ENCODE data around the gene IL1RAPL2. TPM values are rescaled to one million over a fixed set of nuclear protein-coding genes. Genes with fewer than 3 reads are reported as not detected.
"Not testable (repeated sequence)": the region's sequence is repeated elsewhere in the genome, so short reads cannot be mapped to it uniquely, and the experiment has no call there.

The IL1RAPL2 gene
- total RNA-seq, 1 experiment from 2014 or later: not detected

DNA sequence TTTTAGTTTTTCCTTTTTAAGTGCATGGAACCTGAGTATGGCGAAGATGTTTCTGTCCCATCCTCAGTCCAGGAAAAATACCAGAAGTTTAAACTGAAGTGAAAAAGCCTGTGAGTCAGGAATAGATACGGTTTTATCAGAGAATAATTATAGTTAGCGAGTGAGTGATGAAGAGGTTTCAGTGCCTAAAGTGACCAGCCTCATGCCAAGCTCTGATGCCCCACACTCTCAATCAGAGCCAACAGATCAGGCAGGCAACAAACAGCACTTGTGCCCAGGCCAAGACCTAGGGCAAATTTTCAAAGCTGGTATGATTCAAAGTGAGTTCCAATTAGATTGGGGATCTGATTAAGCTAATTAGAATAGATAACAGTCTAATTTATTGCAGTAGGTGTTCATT, 1043.5 kb downstream of the IL1RAPL2 start:
- no peak for DNase-seq (ENCODE audit: low read depth)

DNA sequence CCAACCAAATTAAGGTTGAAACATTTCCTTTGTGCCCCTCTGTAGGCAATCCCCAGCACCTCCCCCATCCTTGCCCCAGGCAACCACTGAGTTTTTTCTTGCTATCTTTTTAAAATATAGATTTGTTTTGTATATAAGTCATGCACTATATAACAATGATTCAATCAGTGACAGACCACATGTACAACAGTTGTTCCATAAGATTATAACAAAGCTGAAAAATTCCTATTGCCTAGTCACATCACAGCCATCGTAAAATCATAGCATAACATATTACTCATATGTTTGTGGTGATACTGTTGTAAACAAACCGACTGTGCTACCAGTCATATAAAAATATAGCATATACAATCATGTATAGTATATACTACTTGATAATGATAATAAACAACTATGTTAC, 1044.4 kb downstream of the IL1RAPL2 start:
- DNase-seq (ENCODE audit: low read depth): no peak

DNA sequence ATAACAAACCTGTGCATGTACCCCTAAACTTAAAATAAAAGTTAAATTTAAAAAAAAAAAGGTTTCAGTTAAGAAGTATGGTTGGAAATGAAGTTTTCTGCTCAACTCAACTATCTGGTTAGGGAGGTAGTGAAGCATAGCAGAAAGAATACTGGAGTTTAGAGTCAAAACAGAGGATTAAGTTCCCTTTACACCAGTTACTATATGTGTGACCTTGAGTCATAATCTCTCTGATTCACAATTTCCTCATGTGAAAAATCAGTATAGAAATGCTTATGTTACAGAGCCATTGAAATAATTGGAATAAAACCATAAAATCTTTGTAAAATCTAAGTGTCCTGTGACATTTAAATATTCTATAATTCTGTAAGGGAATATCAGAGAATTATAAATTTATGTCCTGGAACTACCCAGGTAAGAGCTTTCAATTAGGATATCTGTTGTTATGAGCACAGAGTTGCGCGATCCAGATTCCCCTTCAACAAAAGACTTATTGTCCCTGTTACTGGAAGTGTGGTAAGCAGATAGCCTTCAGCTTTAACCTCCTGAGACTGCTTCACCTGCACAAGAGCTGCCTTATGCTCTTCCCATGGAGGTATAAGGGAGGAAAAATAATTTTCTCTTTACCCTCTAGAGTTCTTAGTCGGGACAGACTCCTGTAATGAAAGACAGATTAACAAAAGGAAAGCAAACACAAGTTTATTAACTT, 1052.5 kb downstream of the IL1RAPL2 start:
- DNase-seq (ENCODE audit: low read depth): no peak

DNA sequence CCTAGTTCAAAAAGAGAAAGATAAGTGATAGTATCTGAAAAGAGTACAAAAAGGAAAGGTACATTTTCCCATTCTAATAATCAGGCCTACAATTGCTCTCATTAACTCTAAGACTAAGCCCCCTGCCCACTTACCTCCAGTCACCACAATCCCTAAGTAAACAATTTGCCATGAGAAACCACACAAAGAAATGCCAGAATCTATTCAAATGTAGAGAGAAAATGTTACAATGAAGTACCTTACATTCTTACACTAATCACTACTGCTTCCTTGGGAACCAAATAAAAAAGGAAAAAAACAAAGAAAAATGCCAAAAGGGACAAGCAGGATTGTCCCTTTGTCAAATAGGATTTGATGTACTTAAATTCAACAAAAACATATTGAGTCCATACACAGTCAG, 1068.2 kb downstream of the IL1RAPL2 start:
- DNase-seq (ENCODE audit: low read depth): no peak

DNA sequence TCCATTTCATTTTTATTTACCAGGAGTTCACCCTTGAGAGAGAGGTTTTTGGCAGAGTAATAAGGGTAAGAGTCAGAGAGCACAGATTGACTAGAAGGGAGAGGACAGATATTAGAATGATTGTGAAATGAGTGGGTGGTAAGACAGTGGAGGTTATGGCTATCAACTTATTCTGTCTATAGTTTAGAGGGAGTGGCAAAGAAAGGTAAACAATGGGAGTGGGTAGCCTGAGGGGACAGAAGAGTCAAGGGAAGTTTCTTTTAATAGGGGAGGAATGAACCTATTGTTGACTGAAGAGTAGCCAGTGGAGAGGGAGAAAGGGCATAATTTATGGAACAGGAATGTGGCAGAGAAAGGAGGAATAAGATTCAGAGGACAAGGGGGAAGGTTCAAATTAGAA, 1069.8 kb downstream of the IL1RAPL2 start:
- DNase-seq (ENCODE audit: low read depth): no peak

DNA sequence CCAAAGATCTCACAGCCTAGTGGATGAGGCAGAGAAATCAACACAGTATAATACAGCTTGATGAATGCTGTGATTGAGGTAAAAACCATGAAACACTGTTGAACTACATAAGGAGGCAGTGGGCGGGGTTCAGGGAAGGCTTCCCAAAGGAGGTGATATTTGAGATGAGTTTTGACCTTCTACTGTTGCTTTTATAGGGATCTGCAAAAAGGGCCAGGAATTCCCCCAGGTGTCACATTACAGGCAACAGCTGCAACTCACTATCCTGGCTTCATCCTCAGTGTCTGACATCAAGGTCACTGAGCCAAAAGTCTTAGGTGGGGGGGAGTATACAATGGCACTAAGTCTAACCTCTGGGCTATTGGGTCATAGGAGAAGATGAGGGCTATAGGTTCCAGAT, 1070.7 kb downstream of the IL1RAPL2 start:
- no peak for DNase-seq (ENCODE audit: low read depth)

DNA sequence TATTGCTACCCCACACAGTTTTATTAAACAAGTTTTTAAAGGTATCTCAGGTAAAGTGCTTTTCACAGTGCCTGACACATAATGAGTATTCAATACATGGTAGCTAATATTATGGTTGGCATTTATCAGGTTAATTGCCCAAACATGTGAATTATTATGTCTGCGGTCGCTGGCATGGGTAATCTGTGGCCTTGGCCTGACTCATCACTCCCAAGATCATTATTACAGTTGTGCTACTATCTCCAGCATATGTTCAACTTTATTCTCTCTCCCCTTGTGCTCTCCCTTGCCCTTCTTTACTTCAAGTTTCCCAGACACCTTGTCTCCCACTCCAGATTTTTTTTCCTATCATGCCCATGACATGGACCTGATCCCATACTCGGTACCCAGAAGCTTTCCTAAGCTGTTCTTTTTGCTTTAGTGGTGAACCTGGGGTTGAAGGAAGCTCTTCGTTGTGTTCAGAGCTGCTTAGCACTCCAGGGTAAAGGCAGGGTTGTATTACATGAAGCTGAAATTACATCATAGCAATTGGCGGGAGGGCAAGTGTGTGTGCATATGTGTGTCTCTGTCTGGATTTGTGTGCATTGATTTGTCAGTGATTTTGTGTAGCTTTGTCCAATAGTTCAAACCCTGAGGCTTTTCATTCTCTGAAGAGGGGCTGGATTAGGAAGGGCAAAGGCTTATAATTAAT, 1079.8 kb downstream of the IL1RAPL2 start:
- DNase-seq (ENCODE audit: low read depth): no peak

DNA sequence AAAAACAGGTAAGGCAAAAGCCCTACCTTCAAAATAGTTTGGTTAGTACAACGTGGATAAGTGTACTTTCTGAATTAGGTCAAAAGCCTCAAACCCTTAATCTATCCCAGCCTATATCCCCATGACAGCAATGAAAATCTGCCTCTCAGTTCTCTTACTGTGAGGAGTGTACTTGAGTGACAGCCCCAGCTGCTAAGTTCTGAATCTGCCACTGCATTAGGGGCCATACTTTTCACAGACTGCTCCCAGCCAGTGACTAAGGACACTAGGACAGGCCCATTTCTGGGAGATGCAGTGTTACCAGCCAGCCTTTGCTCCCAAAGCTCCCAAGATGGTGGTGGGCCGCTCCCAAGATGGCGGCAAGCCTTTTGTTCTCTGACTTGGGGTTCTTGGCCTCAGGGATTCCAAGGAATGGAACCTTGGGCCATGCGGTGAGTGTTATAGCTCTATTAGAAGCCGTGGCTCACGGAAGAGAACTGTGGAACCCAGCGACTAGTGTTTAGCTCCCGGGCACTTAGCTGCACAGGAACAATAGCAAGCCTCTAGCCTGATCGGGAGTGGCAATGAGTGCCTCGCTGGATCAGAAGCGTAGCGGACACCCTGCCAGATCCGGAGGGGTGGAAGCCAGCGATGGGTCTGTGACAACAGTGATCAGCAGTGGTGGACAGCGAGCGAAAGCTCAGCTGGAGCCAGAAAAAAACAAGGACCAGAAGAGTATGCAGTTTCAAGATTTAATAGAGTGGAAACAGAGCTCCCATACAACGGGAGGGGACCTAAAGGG, 1080.8 kb downstream of the IL1RAPL2 start:
- no peak for DNase-seq (ENCODE audit: low read depth)

DNA sequence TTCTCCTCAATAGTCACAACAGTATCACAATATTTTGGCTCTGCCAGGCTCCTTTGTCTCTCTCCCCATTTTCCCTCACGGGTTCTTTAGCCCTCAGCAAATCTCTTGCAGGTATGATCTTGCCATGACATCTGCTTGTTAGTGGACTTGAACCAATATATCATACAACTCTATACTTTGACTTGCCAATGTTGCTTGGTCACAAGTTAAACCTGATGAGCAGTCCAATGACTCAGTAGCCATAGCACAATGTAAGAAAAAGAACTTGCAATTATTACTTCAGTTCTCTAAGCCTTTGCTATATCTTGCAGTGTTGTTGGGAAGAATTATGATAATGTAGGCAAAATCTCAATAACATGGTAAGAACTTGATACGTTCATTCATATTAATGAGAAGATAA, 1081.8 kb downstream of the IL1RAPL2 start:
- no peak for DNase-seq (ENCODE audit: low read depth)

DNA sequence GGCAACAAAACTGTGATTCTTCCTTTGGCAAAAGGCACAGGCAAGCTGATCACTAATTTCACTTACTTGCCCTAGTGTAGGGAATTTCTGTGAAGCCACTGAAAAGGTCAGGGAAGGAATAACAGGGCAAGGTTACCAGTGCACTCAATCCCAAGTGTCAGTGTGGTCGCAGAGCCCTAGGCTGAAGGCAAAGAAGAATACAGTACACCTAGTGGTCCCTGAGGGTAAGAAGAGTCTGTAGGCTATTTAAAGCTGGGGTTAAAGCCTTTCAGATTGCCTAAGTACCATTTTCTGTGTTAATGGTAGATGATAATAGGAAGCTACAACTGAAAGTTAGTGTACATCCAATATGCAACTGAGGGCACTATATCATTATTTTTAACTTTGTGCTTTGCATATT, 1082.7 kb downstream of the IL1RAPL2 start:
- no peak for DNase-seq (ENCODE audit: low read depth)

DNA sequence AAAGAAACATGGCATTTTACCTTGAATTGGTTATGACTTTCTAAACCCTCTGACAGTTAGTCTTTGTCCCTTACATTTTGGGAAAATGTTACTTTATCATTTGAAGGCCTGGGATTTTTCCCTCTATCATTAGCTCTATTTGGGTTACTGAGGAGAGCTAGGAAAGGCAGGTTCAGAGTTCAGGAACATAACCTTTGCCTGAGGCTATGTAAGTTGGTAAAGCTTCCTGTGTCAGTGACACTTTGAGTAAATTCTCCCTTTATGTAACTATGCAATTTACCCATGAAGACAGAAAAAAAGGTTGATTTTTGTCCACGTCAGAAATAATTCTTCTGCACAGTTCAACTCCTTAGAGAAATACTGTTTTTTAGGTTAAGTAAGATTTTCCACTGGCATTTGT, 1084.6 kb downstream of the IL1RAPL2 start:
- DNase-seq (ENCODE audit: low read depth): no peak

DNA sequence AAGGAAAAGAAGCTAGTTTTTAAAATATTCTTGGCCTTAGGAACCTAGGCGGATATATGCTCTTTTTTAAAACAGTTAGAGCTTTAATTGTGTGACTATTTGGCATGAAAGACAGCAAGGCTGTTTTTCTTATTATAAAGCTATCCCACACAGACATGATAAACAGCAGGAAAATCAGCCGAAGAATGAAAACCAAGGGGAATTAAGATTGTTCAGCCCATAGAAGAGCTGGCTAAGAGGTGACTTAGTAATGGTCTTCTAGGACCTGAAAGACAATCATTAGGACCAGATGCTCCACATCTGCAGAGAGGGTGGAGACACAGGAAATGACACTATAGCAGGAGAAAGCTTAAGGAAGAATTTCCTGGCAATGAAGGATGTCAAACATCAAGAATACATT, 1085.0 kb downstream of the IL1RAPL2 start:
- DNase-seq (ENCODE audit: low read depth): no peak

DNA sequence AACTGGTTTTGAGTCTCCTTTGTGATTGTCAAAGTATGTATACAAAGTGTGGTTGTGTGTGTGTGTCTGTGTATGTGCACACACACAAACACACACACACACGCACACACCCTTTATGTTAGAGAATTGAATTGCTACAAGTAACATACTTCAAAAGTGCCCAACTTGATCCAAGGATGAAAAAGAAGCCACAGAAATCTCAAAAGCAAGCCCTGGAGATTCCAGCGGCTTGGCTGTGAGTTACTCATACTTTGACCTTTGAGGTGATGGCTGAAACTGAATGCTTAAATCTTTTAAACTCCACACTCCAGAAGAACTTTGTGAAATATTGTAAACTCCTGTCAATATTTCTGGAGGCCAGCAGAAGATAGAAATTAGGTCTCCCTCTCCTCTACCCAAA, 1087.9 kb downstream of the IL1RAPL2 start:
- DNase-seq (ENCODE audit: low read depth): no peak

DNA sequence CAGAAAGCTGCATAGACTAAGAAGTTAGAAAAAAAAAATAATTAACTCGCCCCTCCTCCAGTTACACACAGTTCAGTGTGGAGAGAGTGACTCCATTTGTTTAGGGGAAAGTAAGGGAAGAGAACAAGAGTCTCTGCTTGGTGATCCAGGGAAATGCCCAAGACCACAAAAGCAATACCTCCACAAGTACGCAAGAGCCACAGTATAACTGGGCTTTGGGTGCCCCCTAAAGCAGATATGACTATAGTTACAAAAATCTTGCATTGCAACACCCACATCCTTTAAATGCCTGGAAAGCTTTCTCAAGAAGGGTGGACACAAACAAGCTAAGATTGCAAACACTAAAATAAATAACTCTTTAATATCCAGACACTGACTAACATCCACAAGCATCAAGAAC, 1092.1 kb downstream of the IL1RAPL2 start:
- DNase-seq (ENCODE audit: low read depth): no peak

DNA sequence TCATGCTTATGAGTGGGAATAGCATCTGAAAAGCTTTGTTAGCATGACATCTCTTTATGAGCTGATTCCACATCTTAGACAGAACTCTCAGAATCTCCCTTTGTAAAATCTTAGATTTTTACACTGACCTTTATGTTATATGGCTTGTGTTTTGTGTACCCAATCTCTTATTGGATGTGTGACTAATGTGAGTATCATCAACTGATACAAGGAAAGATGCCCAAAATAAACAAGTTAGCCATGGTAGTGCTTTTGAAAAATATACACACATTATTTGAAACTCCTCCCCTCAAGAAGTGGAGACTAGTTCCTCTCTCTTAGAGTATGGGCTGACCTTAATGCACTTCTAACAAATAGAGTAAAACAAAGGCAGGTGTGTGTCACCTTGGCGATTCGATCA, 1096.2 kb downstream of the IL1RAPL2 start:
- DNase-seq (ENCODE audit: low read depth): no peak

DNA sequence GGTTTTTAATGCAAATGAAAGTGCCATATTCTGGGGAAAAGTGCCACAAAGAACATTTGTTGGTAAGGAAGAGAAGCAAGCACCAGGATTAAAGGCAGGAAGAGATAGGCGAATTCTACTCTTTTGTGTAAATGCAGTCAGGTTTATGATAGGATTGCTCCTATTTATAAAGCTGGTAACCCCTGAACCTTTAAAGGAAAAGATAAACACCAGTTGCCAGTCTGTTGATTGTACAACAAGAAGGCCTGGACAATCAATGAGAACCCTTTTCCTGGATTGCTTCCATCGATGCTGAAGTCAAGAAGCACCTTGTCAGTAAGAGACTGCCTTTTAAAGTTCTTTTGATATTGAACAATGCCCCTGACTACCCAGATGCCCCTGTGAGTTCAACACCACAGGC, 1098.2 kb downstream of the IL1RAPL2 start:
- no peak for DNase-seq (ENCODE audit: low read depth)

DNA sequence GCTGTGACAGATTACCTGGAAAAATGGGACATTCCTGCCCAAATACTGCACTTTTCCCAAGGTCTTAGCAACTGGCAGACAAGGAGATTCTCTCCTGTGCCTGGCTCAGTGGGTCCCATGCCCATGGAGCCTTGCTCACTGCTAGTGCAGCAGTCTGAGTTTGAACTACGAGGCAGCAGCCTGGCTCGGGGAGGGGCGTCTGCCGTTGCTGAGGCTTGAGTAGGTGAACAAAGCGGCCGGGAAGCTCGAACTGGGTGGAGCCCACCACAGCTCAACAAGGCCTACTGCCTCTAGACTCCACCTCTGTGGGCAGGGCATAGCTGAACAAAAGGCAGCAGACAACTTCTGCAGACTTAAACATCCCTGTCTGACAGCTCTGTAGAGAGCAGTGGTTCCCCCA, 1118.3 kb downstream of the IL1RAPL2 start:
- not testable (repeated sequence) for DNase-seq (ENCODE audit: low read depth)

DNA sequence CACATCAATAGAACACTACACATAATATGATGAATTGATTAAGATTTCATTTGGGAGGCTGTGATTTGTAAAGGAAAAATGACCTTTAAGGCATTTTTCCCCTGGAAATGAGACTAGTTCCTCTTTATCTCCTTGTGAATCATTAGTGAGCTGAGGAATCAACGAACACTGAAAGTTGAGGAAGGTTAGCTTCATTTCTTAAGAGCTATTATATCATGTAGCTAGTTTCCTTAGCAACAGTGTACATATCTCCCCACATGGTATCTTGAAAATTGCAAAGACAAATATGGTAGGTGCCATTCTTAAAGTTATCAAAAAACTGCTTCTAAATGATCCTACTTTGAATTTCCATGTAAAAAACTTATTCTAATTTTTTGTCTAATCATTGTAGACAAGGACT, 1128.8 kb downstream of the IL1RAPL2 start:
- DNase-seq (ENCODE audit: low read depth): no peak

DNA sequence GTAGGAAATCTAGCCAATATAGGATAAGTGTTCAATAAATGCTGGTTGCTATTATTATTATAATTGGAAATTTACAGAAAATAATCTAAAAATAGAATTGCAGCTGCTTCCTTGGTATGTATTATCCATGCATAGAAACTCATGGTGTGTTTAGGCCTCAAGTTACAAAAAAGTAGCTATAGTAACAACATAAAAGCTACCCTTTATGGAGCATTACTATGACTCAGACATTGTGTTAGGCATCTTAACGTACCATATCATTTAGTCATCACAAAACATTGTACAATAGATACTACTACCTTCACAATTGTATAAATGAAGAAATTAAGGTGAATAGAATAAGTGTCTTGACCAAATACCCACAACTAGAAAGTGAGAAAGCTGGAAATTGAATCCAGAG, 1129.5 kb downstream of the IL1RAPL2 start:
- no peak for DNase-seq (ENCODE audit: low read depth)

DNA sequence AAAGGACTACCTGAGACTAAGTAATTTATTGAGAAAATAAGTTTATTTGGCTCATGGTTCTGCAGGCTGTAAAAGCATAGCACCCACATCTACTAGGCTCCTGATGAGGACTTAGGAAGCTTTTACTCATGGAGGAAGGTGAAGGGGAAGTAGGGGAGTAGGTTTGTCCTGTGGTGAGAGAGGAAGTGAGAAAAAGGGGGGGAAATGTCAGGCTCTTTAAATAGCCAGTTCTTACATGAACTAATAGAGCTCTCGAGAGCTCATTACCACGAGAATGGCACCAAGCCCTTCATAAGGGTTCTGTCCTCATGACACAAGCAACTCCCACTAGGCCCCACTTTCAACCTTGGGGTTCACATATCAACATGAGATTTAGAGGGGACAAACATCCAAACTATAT, 1130.9 kb downstream of the IL1RAPL2 start:
- DNase-seq (ENCODE audit: low read depth): no peak

DNA sequence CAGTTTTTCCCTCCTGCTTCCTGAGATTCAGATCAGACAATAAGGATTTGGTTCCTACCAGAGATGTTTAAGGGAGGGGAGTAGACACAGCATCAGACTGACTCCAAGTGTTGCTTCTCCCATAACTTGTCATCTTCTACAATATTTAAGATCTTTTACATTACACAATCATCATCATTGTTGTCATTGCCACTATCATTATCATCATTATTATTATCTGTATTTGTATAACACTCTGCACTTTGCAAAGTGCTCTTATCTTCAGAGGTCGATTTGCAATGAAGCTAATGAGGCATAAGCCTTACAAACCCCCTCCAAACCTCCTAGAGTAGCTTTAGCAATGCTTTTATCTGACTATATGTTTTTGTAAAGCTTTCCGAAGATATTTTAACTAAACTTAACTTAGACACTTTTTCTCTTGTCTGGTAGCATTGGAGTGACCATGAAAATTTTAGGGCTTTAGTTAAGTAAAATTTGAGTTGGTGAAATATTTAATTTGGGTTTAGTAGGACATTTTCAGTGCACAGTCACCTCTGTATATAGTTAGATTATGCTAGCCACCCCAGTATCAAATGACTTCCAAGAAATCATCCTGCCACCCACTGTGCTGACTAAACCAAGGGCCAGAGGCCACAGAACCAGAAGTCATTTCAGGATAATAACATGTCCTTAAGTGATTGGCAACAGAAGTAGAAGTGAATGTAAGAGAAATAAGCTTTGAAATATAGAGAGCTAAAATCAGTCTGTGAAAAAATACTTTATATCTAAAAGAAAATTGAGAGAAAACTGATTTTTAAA, 1132.2 kb downstream of the IL1RAPL2 start:
- no peak for DNase-seq (ENCODE audit: low read depth)

DNA sequence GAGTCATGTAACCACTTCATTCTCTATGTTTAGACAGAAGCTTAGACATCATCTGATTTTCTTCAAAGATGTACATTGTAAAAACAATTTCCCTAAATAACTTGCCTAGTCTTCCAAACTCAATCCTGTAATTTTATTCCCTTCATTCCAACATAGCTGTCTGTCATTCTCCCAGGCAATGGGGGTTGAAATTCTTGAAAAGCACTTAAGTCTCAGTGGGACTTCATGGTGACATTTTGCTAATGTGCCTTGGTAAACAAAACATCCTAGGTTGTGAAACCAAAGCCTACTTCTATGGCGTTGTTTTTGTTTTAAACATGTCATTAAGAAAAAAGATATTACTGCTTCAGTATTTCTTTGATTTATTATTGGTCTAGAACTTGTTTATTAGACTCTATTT, 1134.3 kb downstream of the IL1RAPL2 start:
- no peak for DNase-seq (ENCODE audit: low read depth)

Data from M059J (cell line).